Spleen (tissue), 7 donors: ENCODE measurements around the gene PLA1A.

Source experiments
- POLR2A ChIP-seq, 3 donors: fragments of 450-650 bp; IDR thresholded peaks; one replicate each; pipeline ENCODE4 v1.5.1; 2017; ENCODE audit warnings: antibody characterized with exemption in 3 of 3, mild to moderate bottlenecking in 1 of 3
- TF ChIP-seq, protein P1 (sequence below), 11 experiments: fragments of 200-600 bp in 7 of 11; fragments of 450-650 bp in 4 of 11; sonication (generic) in 4 of 11; IDR thresholded peaks in 8 of 11; conservative IDR thresholded peaks in 3 of 11; 1 replicate in 7 of 11; 2 replicates in 4 of 11; pipeline versions ENCODE4 v1.4.0 to v1.8.0; 2016 to 2021; ENCODE audit warnings: antibody characterized with exemption in 11 of 11, inconsistent platforms in 4 of 11, mild to moderate bottlenecking in 1 of 11
- donor health status: DM: no; HTN: no; CAD: no; lungs with moderate emphysema.
- donor health status: DM: no; HTN: no; CAD: no.
- donor health status: DM: no; HTN: no; CAD: no.

DNA sequence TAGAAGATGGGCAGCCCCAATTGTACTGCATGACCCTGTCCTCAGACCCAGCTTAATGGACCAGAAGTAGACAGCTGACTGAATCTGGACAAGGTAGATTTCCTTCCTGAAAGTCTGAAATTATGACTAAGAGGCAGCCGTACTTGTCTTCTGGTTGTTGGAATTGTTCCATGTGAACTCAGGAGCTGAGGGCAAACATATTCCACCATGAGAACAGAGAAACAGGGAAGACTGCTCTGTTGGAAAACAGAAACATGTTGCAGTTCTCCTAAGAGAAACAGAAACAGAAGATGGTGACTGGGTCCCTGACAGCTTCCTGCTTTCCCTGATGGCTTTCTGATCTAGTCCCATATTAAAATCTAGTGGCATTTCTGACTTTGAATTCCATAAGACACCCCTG is 38.6 kb downstream of the PLA1A start:
- TF ChIP-seq, protein P1, sequence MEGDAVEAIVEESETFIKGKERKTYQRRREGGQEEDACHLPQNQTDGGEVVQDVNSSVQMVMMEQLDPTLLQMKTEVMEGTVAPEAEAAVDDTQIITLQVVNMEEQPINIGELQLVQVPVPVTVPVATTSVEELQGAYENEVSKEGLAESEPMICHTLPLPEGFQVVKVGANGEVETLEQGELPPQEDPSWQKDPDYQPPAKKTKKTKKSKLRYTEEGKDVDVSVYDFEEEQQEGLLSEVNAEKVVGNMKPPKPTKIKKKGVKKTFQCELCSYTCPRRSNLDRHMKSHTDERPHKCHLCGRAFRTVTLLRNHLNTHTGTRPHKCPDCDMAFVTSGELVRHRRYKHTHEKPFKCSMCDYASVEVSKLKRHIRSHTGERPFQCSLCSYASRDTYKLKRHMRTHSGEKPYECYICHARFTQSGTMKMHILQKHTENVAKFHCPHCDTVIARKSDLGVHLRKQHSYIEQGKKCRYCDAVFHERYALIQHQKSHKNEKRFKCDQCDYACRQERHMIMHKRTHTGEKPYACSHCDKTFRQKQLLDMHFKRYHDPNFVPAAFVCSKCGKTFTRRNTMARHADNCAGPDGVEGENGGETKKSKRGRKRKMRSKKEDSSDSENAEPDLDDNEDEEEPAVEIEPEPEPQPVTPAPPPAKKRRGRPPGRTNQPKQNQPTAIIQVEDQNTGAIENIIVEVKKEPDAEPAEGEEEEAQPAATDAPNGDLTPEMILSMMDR (IDR thresholded peaks at IDR 0.05 in 8 of 11, conservative IDR thresholded peaks at IDR 0.05 in 3 of 11): no peak
- TF ChIP-seq POLR2A (IDR thresholded peaks at IDR 0.05): no peak
